Fibroblast of lung (primary cell): ENCODE results near the gene SIGLEC8. TPM values are rescaled to one million over a fixed set of nuclear protein-coding genes. Genes with fewer than 3 reads are reported as not detected.

Source experiments
- DNase-seq, 2 donors: peaks; one replicate each; pipeline versions ENCODE4 v3.0.0 to v3.0.0-alpha.2; 2010; ENCODE audit warnings: low read depth in 2 of 2
- H2AFZ ChIP-seq: 2 replicates; pipeline ENCODE4 v1.5.1; 2012; ENCODE audit warnings: low read length, control low read depth, inconsistent platforms
- H3K27ac ChIP-seq: 2 replicates; pipeline ENCODE4 v1.5.1; 2011; ENCODE audit warnings: low read length, control low read depth; ENCODE audit not compliant: insufficient read depth
- H3K27me3 ChIP-seq: 2 replicates; pipeline ENCODE4 v1.5.1; 2011; ENCODE audit warnings: mild to moderate bottlenecking, low read length; ENCODE audit not compliant: control insufficient read depth, insufficient read depth
- H3K36me3 ChIP-seq: 2 replicates; pipeline ENCODE4 v1.5.1; 2011; ENCODE audit warnings: low read length; ENCODE audit not compliant: control insufficient read depth, insufficient read depth
- H3K4me1 ChIP-seq: 2 replicates; pipeline ENCODE4 v1.5.1; 2011; ENCODE audit warnings: low read length; ENCODE audit not compliant: control insufficient read depth, insufficient read depth; ENCODE audit errors: extremely low read depth
- H3K4me2 ChIP-seq: 2 replicates; pipeline ENCODE4 v1.5.1; 2011; ENCODE audit warnings: low read length, control low read depth; ENCODE audit not compliant: insufficient read depth; ENCODE audit errors: extremely low read depth
- H3K4me3 ChIP-seq, 4 experiments: fragments of 200-600 bp in 1 of 4; sonication (generic) in 1 of 4; replicated peaks in 1 of 4; 2 replicates each; pipeline ENCODE4 v1.5.1; 2011 to 2016; ENCODE audit warnings: low read length in 4 of 4, low read depth in 3 of 4, mild to moderate bottlenecking in 3 of 4, control low read depth in 2 of 4, inconsistent platforms in 1 of 4, mixed read lengths in 1 of 4; ENCODE audit not compliant: insufficient read depth in 1 of 4; ENCODE audit errors: control extremely low read depth in 1 of 4
- H3K79me2 ChIP-seq: 2 replicates; pipeline ENCODE4 v1.5.1; 2012; ENCODE audit warnings: mild to moderate bottlenecking, low read length, inconsistent platforms; ENCODE audit not compliant: control insufficient read depth, insufficient read depth
- H3K9ac ChIP-seq: 2 replicates; pipeline ENCODE4 v1.5.1; 2011; ENCODE audit warnings: mild to moderate bottlenecking, low read length, control low read depth; ENCODE audit not compliant: insufficient read depth
- H3K9me3 ChIP-seq: 2 replicates; pipeline ENCODE4 v1.5.1; 2012; ENCODE audit warnings: low read depth, low read length; ENCODE audit not compliant: control insufficient read depth, insufficient read depth
- H4K20me1 ChIP-seq: 2 replicates; pipeline ENCODE4 v1.5.1; 2011; ENCODE audit warnings: low read length; ENCODE audit not compliant: control insufficient read depth, insufficient read depth; ENCODE audit errors: extremely low read depth
- CTCF ChIP-seq, 2 donors: IDR thresholded peaks in 1 of 2; conservative IDR thresholded peaks in 1 of 2; 1 replicate in 1 of 2; 2 replicates in 1 of 2; pipeline ENCODE4 v1.5.1; 2011 to 2012; ENCODE audit warnings: low read length in 2 of 2, control low read depth in 1 of 2, inconsistent platforms in 1 of 2, low read depth in 1 of 2, mild to moderate bottlenecking in 1 of 2
- EZH2 ChIP-seq: IDR thresholded peaks from 2 replicates; pipeline ENCODE4 v1.5.1; 2012; ENCODE audit warnings: low read length, control low read depth, mild to moderate bottlenecking; ENCODE audit errors: missing control alignments
- polyA plus RNA-seq, 2 donors: library from polyadenylated mRNA; depleted of rRNA in 1 of 2; stranded (reverse) in 1 of 2; unstranded in 1 of 2; fragments of >200 nt; gene quantifications; 2 replicates each; pipeline ENCODE4 v1.2.1, GENCODE V29; 2011 to 2012; ENCODE audit warnings: missing spikeins in 1 of 2
- total RNA-seq: library from RNA; depleted of rRNA; stranded (reverse); fragments of >200 nt; gene quantifications from 2 replicates; pipeline ENCODE4 v1.2.1, GENCODE V29; 2014

The SIGLEC8 gene
- total and polyA plus RNA-seq, 2 donors (not counting 1 experiment from before 2014, with no cell fraction given): not detected

DNA sequence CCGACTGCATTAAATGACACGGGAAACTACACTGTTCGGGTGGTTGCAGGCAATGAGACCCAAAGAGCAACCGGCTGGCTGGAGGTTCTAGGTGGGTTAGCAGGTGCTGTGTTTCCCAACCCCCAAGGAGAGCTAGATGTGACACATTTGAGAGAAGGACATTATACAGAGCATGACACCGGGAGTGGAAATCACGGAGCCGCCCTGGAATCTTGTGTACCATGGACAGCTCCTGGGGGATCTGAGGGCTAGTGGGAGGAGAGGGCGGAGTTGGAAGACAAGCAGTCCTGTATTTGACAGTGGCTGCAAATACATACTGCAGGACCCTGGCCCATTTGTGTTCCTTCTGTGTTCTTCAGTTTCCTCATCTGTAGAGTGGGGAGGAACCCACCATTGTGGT is 22.3 kb upstream of the SIGLEC8 start:
- no peaks in the 10 kb centered on the region for H3K27me3 ChIP-seq
- no peak overlapping the region for H3K27ac ChIP-seq
- no peak overlapping the region for H3K4me3 ChIP-seq
- no peak overlapping the region for H2AFZ ChIP-seq
- no peak overlapping the region for H3K4me2 ChIP-seq
- H3K9me3 ChIP-seq: no peaks in the 10 kb centered on the region
- no peaks in the 10 kb centered on the region for H4K20me1 ChIP-seq
- DNase-seq: no peak
- H3K4me1 ChIP-seq: no peaks in the 10 kb centered on the region
- H3K36me3 ChIP-seq: no peaks in the 10 kb centered on the region
- TF ChIP-seq CTCF (conservative IDR thresholded peaks at IDR 0.05 in 1 of 2, IDR thresholded peaks at IDR 0.05 in 1 of 2; ENCODE audit: low read depth in 1 of 2, low read length in 2 of 2) (no peak), EZH2 (no peak)
- H3K79me2 ChIP-seq: no peaks in the 10 kb centered on the region
- no peak overlapping the region for H3K9ac ChIP-seq

- Histone ChIP-seq H3K4me1 (no peaks in the 10 kb centered on the region), H3K79me2 (no peaks in the 10 kb centered on the region), H3K27me3 (no peaks in the 10 kb centered on the region), H3K4me2 (no peak overlapping the region), H2AFZ (no peak overlapping the region), H3K27ac (no peak overlapping the region), H3K36me3 (no peaks in the 10 kb centered on the region), H3K4me3 (no peak overlapping the region), H3K9me3 (no peaks in the 10 kb centered on the region), H4K20me1 (no peaks in the 10 kb centered on the region), H3K9ac (no peak overlapping the region)
- no peak for DNase-seq
- TF ChIP-seq CTCF (conservative IDR thresholded peaks at IDR 0.05 in 1 of 2, IDR thresholded peaks at IDR 0.05 in 1 of 2; ENCODE audit: low read depth in 1 of 2, low read length in 2 of 2): no peak
- no peak for TF ChIP-seq EZH2
Observed at GRCh38 chr19:51479531-51480331, 21.5 kb upstream of the SIGLEC8 start.

DNA sequence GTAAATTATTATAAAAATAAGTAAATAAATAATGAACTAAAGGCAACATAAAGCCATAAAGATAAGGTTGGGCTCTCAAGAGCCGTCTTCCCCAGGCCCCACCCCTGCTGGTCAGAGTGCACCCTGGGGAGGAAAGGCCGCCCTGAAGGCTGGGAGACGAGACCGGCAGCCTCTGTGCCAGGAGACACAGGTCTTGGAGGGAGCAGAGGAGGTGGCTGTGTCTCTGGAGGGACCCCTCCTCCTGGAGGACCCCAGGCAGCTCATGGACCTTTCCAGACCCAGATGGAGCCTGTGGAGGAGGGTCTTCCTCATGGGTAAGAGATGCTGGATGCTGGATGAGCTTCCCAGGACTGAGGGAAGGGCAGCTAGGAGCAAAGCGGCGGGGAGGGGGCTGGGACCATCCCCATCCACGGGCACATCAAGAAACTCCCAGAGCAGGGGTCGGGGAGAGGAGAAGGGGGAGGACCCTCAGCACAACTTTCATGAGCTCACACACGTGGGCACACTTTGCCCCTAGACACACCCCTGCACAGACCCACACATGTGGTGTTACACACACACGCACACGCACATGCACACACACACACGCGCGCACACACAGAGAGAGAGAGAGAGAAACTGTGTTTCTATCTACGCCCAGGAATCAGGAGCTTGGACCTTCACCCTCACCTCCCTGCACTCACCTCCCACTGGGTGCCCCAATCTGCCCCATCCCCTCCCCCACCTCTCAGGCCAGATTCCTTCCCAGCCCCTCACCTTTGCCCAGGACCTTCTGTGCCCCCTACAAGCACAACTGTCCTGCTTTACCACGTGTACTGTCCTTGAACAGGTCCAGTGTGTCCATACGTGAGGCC is 20.4 kb upstream of the SIGLEC8 start, which contains the start of gene CEACAM18:
Gene CEACAM18, plus strand, starts transcription at position 159 of the 854 bp plus-strand sequence.
- H3K36me3 ChIP-seq: no peaks in the 10 kb centered on the region
- TF ChIP-seq CTCF (conservative IDR thresholded peaks at IDR 0.05 in 1 of 2, IDR thresholded peaks at IDR 0.05 in 1 of 2; ENCODE audit: low read depth in 1 of 2, low read length in 2 of 2): no peak
- TF ChIP-seq EZH2: no peak
- H3K27me3 ChIP-seq: no peaks in the 10 kb centered on the region
- H3K4me1 ChIP-seq: no peaks in the 10 kb centered on the region
- H3K4me2 ChIP-seq: no peak within 1 kb of the TSS
- H3K9ac ChIP-seq: no peak within 1 kb of the TSS
- H2AFZ ChIP-seq: no peak within 1 kb of the TSS
- DNase-seq: no peak
- no peak within 1 kb of the TSS for H3K27ac ChIP-seq
- no peaks in the 10 kb centered on the region for H3K9me3 ChIP-seq
- H3K79me2 ChIP-seq: no peaks in the 10 kb centered on the region
- no peaks in the 10 kb centered on the region for H4K20me1 ChIP-seq
- no peak within 1 kb of the TSS for H3K4me3 ChIP-seq
